Panc1 (cell line): ENCODE results near the gene TTC21B. TPM values are rescaled to one million over a fixed set of nuclear protein-coding genes. Genes with fewer than 3 reads are reported as not detected.

ENCODE experiments used
- ATAC-seq: fragments of 200-7000 bp; cut with Tn5 transposase; 2 replicates; pipeline ENCODE4 v1.9.1; 2020; ENCODE audit warnings: mild to moderate bottlenecking, moderate library complexity
- BruUV-seq: library from RNA; stranded (reverse); fragments of 400-500 nt; replicated peaks from 2 replicates; lab custom pipeline; 2021; lab: Mats Ljungman, UMichigan
- CTCF ChIA-PET: fragments of 300-600 bp; sonication (Branson Sonifier 250); formaldehyde crosslinking; loops from one replicate; lab custom pipeline; 2022; ENCODE audit warnings: antibody characterized with exemption; lab: Charles Lee
- POLR2A ChIA-PET: fragments of 300-600 bp; sonication (Branson Sonifier 250); formaldehyde crosslinking; loops from one replicate; lab custom pipeline; 2022; ENCODE audit warnings: antibody characterized with exemption; lab: Charles Lee
- DNase-seq: peaks from one replicate; pipeline ENCODE4 v3.0.0-alpha.2; 2010; ENCODE audit warnings: low read depth, low spot score
- H3K27ac ChIP-seq: 2 replicates; pipeline ENCODE4 v1.5.1; 2011; ENCODE audit warnings: mild to moderate bottlenecking, low read length, inconsistent platforms
- H3K27me3 ChIP-seq: fragments of 200-500 bp; sonication (Bioruptor generic); 2 replicates; pipeline ENCODE4 v1.6.0; 2014; ENCODE audit warnings: low read length, inconsistent platforms; ENCODE audit not compliant: control insufficient read depth, insufficient read depth
- H3K36me3 ChIP-seq: fragments of 200-500 bp; sonication (Bioruptor generic); 2 replicates; pipeline ENCODE4 v1.5.1; 2014; ENCODE audit warnings: inconsistent platforms, mild to moderate bottlenecking, low read length, moderate library complexity; ENCODE audit not compliant: control insufficient read depth, insufficient read depth
- H3K4me1 ChIP-seq: 2 replicates; pipeline ENCODE4 v1.5.1; 2011; ENCODE audit warnings: inconsistent platforms, mild to moderate bottlenecking, low read length, moderate library complexity; ENCODE audit not compliant: control insufficient read depth, insufficient read depth
- H3K4me3 ChIP-seq, 2 experiments: 2 replicates each; pipeline ENCODE4 v1.5.1; 2011 to 2012; ENCODE audit warnings: low read depth in 2 of 2, low read length in 2 of 2, mild to moderate bottlenecking in 2 of 2, inconsistent platforms in 1 of 2, moderate library complexity in 1 of 2
- H3K9me3 ChIP-seq: fragments of 200-500 bp; sonication (Bioruptor generic); 2 replicates; pipeline ENCODE4 v1.5.1; 2014; ENCODE audit warnings: low read depth, mild to moderate bottlenecking, inconsistent platforms, low read length, moderate library complexity; ENCODE audit not compliant: control insufficient read depth, insufficient read depth
- POLR2AphosphoS5 ChIP-seq: IDR thresholded peaks from 2 replicates; pipeline ENCODE4 v1.6.1; 2012; ENCODE audit warnings: mild to moderate bottlenecking, low read depth, low read length, moderate library complexity
- SIN3A ChIP-seq: IDR thresholded peaks from 2 replicates; pipeline ENCODE4 v1.6.1; 2012; ENCODE audit warnings: low read depth, mild to moderate bottlenecking, low read length, moderate library complexity, borderline replicate concordance; ENCODE audit not compliant: insufficient read depth
- TCF7L2 ChIP-seq: IDR thresholded peaks from 2 replicates; pipeline ENCODE4 v1.6.1; 2011; ENCODE audit warnings: mild to moderate bottlenecking, low read depth, low read length, inconsistent platforms
- in situ Hi-C: cut with HindIII; loops from 2 replicates; pipeline ENCODE4 v1.10.0; 2016; ENCODE audit warnings: low sequenced_read_pairs, low pct_unique_long_range_greater_than_20kb
- intact Hi-C: fragments of 100-400 bp; cut with micrococcal nuclease; formaldehyde crosslinking; loops from one replicate; pipeline ENCODE4 v1.10.0; 2022; ENCODE audit not compliant: unreplicated experiment
- total RNA-seq: library from RNA; stranded (reverse); gene quantifications from one replicate; pipeline ENCODE4 v1.2.1, GENCODE V29; 2021; ENCODE audit not compliant: unreplicated experiment
- TF ChIP-seq, protein P1 (sequence below): fragments of 450-650 bp; IDR thresholded peaks from 2 replicates; pipeline ENCODE4 v1.5.1; 2017; ENCODE audit warnings: mild to moderate bottlenecking
- TF ChIP-seq, protein P2 (sequence below), 2 experiments: IDR thresholded peaks; 2 replicates each; pipeline ENCODE4 v1.6.1; 2011 to 2012; ENCODE audit warnings: low read depth in 2 of 2, control low read depth in 1 of 2, low read length in 1 of 2, mild to moderate bottlenecking in 1 of 2, moderate library complexity in 1 of 2; ENCODE audit not compliant: insufficient read depth in 1 of 2

The TTC21B gene
- total RNA-seq, 1 experiment from 2014 or later: 12.4 TPM

DNA sequence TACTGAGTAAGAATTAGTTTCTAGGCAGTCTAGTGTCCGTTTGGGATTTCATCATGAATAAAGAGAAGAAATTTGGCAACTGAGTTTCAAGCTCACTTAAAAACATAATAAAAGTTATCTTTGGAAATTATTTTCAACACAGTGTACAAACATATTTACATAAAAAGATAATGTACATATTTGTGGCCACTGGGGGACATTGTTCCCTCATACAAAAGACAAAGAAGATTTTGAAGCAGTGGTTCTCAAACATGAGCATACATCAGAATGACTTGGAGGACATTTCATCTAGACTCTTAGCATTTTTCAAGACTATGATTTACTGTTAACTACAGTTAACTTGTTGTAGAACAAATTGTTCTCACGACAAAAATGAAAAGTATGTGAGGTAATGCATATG, 15.7 kb upstream of the TTC21B start:
- intact Hi-C loops (no loop called here), in situ Hi-C loops (no loop called here)
- Histone ChIP-seq H3K27ac (no peak overlapping the region), H3K9me3 (no peaks in the 10 kb centered on the region), H3K27me3 (no peaks in the 10 kb centered on the region), H3K36me3 (no peaks in the 10 kb centered on the region), H3K4me3 (no peak overlapping the region), H3K4me1 (no peaks in the 10 kb centered on the region)
- TF ChIP-seq POLR2AphosphoS5: no peak
- TF ChIP-seq SIN3A: no peak
- no peak for TF ChIP-seq TCF7L2
- TF ChIP-seq, protein P1, sequence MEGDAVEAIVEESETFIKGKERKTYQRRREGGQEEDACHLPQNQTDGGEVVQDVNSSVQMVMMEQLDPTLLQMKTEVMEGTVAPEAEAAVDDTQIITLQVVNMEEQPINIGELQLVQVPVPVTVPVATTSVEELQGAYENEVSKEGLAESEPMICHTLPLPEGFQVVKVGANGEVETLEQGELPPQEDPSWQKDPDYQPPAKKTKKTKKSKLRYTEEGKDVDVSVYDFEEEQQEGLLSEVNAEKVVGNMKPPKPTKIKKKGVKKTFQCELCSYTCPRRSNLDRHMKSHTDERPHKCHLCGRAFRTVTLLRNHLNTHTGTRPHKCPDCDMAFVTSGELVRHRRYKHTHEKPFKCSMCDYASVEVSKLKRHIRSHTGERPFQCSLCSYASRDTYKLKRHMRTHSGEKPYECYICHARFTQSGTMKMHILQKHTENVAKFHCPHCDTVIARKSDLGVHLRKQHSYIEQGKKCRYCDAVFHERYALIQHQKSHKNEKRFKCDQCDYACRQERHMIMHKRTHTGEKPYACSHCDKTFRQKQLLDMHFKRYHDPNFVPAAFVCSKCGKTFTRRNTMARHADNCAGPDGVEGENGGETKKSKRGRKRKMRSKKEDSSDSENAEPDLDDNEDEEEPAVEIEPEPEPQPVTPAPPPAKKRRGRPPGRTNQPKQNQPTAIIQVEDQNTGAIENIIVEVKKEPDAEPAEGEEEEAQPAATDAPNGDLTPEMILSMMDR: no peak; the same call in 1 of the 2 replicates
- TF ChIP-seq, protein P2, sequence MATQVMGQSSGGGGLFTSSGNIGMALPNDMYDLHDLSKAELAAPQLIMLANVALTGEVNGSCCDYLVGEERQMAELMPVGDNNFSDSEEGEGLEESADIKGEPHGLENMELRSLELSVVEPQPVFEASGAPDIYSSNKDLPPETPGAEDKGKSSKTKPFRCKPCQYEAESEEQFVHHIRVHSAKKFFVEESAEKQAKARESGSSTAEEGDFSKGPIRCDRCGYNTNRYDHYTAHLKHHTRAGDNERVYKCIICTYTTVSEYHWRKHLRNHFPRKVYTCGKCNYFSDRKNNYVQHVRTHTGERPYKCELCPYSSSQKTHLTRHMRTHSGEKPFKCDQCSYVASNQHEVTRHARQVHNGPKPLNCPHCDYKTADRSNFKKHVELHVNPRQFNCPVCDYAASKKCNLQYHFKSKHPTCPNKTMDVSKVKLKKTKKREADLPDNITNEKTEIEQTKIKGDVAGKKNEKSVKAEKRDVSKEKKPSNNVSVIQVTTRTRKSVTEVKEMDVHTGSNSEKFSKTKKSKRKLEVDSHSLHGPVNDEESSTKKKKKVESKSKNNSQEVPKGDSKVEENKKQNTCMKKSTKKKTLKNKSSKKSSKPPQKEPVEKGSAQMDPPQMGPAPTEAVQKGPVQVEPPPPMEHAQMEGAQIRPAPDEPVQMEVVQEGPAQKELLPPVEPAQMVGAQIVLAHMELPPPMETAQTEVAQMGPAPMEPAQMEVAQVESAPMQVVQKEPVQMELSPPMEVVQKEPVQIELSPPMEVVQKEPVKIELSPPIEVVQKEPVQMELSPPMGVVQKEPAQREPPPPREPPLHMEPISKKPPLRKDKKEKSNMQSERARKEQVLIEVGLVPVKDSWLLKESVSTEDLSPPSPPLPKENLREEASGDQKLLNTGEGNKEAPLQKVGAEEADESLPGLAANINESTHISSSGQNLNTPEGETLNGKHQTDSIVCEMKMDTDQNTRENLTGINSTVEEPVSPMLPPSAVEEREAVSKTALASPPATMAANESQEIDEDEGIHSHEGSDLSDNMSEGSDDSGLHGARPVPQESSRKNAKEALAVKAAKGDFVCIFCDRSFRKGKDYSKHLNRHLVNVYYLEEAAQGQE (IDR thresholded peaks at IDR 0.05; ENCODE audit: insufficient read depth in 1 of 2, low read depth in 2 of 2, low read length in 1 of 2): no peak
- no peak for ATAC-seq
- BruUV-seq: no TSS peak
- CTCF ChIA-PET: no interaction called here
- no peak for DNase-seq
- POLR2A ChIA-PET: no interaction called here

GRCh38 chr2:165967746-165968145, 14.2 kb upstream of the TTC21B start:
- in situ Hi-C loops (no loop called here), intact Hi-C loops (no loop called here)
- DNase-seq: no peak
- Histone ChIP-seq H3K4me1 (no peaks in the 10 kb centered on the region), H3K9me3 (no peaks in the 10 kb centered on the region), H3K4me3 (no peak overlapping the region), H3K27me3 (no peaks in the 10 kb centered on the region), H3K36me3 (no peaks in the 10 kb centered on the region), H3K27ac (no peak overlapping the region)
- CTCF ChIA-PET: no interaction called here
- no TSS peak for BruUV-seq
- POLR2A ChIA-PET: no interaction called here
- no peak for ATAC-seq
- TF ChIP-seq, protein P1: no peak
- TF ChIP-seq TCF7L2: no peak
- TF ChIP-seq, protein P2 (IDR thresholded peaks at IDR 0.05; ENCODE audit: insufficient read depth in 1 of 2, low read depth in 2 of 2, low read length in 1 of 2): no peak
- TF ChIP-seq POLR2AphosphoS5: no peak
- no peak for TF ChIP-seq SIN3A
